ENCODE measurements around the gene ADCY5.
A peak's percentile ranks its signal among the peaks of the same experiment; 100 is the strongest.
"Not testable (repeated sequence)": the region's sequence is repeated elsewhere in the genome, so short reads cannot be mapped to it uniquely, and the experiment has no call there.

ADCY5 gene

GRCh38 chr3:123281929-123282328, 167.0 kb downstream of the ADCY5 start:
- no peak for DNase-seq (ENCODE audit: low read depth, low spot score)
- no peak overlapping the region for H3K27ac ChIP-seq

DNA sequence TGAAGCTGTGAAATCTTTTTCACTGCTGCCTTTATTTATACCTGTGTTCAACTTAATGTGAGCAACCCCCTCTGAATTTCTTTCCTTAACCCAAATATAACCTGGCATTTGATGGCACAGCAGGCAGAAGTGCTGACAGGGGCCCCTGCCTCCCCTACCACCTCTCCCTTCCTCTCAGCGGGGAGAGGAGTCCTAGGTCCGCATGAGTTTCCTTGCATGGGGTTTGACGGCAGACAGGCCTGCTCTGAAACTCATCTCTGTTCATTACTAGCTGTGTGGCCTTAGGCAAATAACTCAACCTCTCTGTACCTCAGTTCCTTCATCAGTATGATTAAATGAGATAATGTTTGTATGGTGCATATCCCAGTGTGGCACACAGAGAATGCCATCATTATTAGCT, 167.5 kb downstream of the ADCY5 start:
- no peak for DNase-seq (ENCODE audit: low read depth, low spot score)
- H3K27ac ChIP-seq = no peak overlapping the region

DNA sequence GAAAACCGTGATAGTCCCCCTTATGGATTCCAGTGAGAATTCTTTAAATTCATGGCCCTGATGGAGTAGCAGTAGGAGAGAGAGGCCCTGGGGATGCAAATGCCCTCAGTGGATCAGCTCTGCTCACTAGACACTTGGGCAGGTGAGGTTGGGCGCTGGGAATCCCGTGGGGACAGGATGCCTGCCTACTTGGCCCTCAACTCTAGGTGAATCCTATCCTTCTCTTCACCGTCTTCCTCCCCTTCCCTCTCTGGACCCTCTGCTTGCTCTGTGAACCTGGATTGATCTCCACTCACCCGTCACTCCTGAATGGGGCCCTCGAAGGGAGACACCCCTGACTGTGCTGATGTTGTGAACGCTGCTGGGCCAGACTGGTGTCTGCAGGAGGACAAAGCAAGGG, 169.8 kb downstream of the ADCY5 start:
- DNase-seq (ENCODE audit: low read depth, low spot score) = no peak
- no peak overlapping the region for H3K27ac ChIP-seq

DNA sequence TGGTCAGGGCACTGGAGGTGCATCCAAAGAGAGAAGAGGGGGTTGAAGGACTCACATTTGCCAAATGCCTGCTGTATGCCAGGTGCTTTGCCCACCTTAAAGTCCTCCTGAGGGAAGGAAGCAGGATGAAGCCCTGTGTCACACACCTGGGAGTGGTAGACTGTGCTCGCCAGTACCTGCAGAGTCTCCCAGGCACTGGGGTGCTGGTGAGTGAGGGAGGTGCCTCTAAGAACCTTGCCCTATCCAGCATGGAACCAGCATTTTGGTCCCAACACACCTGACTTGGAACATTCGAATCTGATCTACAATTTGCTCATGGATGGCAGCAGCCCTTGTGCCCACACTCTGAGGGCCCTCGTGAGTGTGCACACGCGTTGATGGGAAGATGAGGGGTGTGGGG, 170.4 kb downstream of the ADCY5 start:
- H3K27ac ChIP-seq = no peak overlapping the region
- DNase-seq (ENCODE audit: low read depth, low spot score) = no peak

GRCh38 chr3:123277106-123277505, 171.8 kb downstream of the ADCY5 start:
- H3K27ac ChIP-seq = no peak overlapping the region
- no peak for DNase-seq (ENCODE audit: low read depth, low spot score)

DNA sequence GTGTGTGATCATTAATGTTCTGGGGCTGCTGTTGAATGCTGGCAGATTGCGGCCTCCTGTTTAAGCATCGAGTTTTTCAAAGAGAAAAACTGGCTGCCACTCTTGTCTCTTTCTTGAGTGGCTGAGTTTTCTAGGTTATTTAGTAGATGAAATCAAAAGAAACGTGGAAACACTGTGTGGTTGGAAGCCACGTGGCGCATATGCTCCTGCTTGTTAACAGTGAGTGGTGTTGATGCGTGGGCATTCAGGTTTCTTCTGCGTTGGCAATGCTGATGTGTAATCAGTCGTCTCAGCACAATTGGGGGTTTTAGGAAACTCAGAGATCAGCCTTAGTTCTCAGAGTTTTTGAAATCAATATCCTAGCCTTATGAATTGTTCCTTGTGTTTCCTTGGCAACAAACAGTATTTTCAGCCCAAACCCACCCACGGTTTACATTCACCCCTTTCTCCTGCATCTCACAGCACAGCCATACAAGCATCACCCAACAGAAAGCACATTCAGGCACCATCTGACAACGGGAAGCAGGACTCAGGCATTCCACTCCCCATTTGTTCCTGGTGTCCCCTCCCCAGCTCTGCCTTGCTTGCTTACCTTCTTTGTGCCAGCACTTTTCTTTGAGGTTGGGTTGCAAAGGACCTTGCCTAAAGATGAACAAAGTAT, 172.4 kb downstream of the ADCY5 start:
- DNase-seq (ENCODE audit: low read depth, low spot score) = no peak
- H3K27ac ChIP-seq = no peak overlapping the region

DNA sequence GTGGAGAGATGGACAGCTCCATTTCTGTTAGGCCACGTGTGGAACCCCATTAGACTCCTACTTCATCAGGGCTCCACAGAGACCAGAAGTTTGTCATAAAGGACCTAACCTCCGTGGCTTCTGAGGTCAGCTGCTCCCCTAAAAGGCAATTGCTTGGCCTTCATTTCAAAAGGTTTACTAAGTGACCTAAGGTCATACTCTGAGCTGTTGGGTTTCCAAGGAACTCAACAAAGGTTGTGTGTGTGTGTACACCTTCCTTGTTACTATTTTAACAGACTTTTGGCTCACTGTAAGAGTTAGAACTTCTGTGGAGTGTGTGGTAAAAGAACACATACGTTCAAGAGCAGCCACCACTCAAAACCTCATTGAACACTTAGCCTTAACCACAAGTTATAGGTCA, 173.2 kb downstream of the ADCY5 start:
- no peak overlapping the region for H3K27ac ChIP-seq
- no peak for DNase-seq (ENCODE audit: low read depth, low spot score)

DNA sequence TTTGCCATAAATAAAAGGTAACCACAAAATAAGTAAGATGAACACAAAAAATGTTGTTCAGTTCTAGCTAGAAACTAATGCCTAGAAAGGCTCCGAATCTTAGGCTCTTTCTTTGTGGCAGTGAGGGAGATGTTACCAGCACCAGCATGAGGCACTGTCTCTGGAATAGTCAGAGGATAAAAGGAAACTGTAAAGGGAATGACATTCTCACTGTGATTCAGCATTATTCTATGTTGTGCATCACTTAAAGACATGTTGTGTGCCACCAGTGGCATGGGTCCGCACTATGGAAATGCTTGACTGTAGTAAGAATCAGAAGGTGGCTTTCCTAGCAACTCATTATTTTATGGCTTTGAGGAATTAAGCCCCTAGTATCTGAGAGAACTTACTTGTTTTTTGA, 176.3 kb downstream of the ADCY5 start:
- DNase-seq (ENCODE audit: low read depth, low spot score) = no peak
- H3K27ac ChIP-seq = peak overlapping the region; percentile 81

- H3K27ac ChIP-seq = peak overlapping the region; percentile 81
- no peak for DNase-seq (ENCODE audit: low read depth, low spot score)
Measured at GRCh38 chr3:123271466-123272159, 177.3 kb downstream of the ADCY5 start.

- no peak for DNase-seq (ENCODE audit: low read depth, low spot score)
- no peak overlapping the region for H3K27ac ChIP-seq
Measured at GRCh38 chr3:123270818-123271217, 178.1 kb downstream of the ADCY5 start.

GRCh38 chr3:123267821-123268220, 181.1 kb downstream of the ADCY5 start:
- no peak overlapping the region for H3K27ac ChIP-seq
- no peak for DNase-seq (ENCODE audit: low read depth, low spot score)

DNA sequence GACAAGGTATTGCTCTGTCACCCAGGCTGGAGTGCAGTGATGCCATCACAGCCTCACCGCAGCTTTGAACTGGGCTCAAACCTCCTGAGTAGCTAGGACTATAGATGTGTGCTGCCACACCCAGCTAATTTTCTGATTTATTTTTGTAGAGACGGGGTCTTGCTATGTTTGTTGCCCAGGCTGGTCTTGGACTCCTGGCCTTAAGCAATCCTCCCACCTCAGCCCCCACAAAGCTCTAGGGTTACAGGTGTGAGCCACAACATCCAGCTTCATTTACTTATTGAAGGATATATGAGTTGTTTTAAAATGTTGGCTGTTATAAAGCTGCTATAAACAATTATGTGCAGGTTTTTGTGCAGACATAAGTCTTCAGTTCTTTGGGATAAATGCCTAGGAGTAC, 184.9 kb downstream of the ADCY5 start:
- DNase-seq (ENCODE audit: low read depth, low spot score) = no peak
- H3K27ac ChIP-seq = no peak overlapping the region

GRCh38 chr3:123262868-123263267, 186.0 kb downstream of the ADCY5 start:
- DNase-seq (ENCODE audit: low read depth, low spot score) = no peak
- no peak overlapping the region for H3K27ac ChIP-seq

GRCh38 chr3:123262226-123262625, 186.7 kb downstream of the ADCY5 start:
- DNase-seq (ENCODE audit: low read depth, low spot score) = no peak
- no peak overlapping the region for H3K27ac ChIP-seq

- no peak overlapping the region for H3K27ac ChIP-seq
- no peak for DNase-seq (ENCODE audit: low read depth, low spot score)
Measured at GRCh38 chr3:123261666-123262065, 187.2 kb downstream of the ADCY5 start.

GRCh38 chr3:123258811-123259420, 190.0 kb downstream of the ADCY5 start:
- no peak for DNase-seq (ENCODE audit: low read depth, low spot score)
- no peak overlapping the region for H3K27ac ChIP-seq

DNA sequence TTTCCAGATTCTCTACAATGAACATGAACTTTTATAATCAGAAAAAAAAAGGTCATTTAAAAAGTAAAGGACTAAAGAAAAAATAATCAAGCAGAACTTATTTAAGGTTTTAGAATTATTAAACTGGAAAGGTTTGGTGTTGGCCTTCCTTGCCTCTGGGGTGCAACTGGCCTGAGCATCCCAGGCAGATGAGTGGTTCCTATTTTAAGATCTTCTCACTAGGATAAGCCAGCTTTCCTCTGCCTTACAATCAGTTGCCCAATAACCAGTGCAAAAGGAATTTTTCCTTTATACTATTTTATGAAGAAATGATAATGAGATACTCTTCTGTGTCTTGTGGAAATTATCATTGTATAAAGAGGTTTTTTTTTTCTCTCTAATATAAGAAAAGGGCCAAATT, 190.5 kb downstream of the ADCY5 start:
- no peak overlapping the region for H3K27ac ChIP-seq

DNA sequence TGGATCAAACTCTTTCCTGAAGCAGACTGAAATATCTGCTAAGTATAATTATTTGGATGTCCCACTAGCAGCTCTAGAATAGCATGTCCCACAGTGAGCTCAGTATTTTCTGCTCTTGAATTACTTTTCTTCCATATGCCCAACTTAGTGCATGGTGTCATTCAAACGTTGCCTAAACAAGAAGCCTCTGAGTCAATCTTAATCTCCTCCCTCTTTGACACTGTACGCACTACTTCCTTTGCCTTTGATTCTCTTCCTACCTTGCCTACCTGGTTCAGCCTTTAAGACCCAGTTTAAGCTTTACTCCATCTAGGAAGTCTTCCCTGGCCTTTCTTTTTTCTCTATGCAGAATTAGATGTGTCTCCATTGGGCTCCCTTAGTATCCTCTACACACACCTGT, 192.6 kb downstream of the ADCY5 start:
- DNase-seq (ENCODE audit: low read depth, low spot score) = peak; percentile 16
- no peak overlapping the region for H3K27ac ChIP-seq

More for the DNA sequence above, 190.5 kb downstream of the ADCY5 start:
- no peak for DNase-seq (ENCODE audit: low read depth, low spot score)

GRCh38 chr3:123246866-123247265, 202.0 kb downstream of the ADCY5 start:
- H3K27ac ChIP-seq = no peak overlapping the region
- DNase-seq (ENCODE audit: low read depth, low spot score) = no peak

GRCh38 chr3:123244128-123244527, 204.8 kb downstream of the ADCY5 start:
- H3K27ac ChIP-seq = no peak overlapping the region
- no peak for DNase-seq (ENCODE audit: low read depth, low spot score)

GRCh38 chr3:123239756-123240155, 209.1 kb downstream of the ADCY5 start:
- DNase-seq (ENCODE audit: low read depth, low spot score) = no peak
- no peak overlapping the region for H3K27ac ChIP-seq

DNA sequence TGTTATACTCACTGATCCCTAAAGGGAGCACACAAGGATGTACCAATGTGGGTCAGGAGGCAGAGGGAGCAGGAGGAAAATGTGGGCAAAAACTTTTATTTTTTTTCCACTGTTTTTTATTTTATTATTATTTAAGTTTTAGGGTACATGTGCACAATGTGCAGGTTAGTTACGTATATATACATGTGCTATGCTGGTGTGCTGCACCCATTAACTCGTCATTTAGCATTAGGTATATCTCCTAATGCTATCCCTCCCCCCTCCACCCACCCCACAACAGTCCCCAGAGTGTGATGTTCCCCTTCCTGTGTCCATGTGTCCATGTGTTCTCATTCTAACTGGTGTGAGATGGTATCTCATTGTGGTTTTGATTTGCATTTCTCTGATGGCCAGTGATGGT, 209.7 kb downstream of the ADCY5 start:
- H3K27ac ChIP-seq; DNase-seq (ENCODE audit: low read depth, low spot score): not testable (repeated sequence)
